K562 (cell line): ENCODE data around the gene IRAK3. TPM values are rescaled to one million over a fixed set of nuclear protein-coding genes. Genes with fewer than 3 reads are reported as not detected.
A peak's percentile ranks its signal among the peaks of the same experiment; 100 is the strongest.

Experiments
- CHCHD3 ChIP-seq: fragments of 250-450 bp; sonication (Bioruptor Pico); IDR thresholded peaks from 2 replicates; pipeline ENCODE4 v2.1.2; 2022; ENCODE audit warnings: mild to moderate bottlenecking
- DNMT1 ChIP-seq: fragments of 450-650 bp; IDR thresholded peaks from 2 replicates; pipeline ENCODE4 v1.6.1; 2016; ENCODE audit warnings: antibody characterized with exemption, mild to moderate bottlenecking
- HSF4 ChIP-seq: fragments of 250-450 bp; sonication (Bioruptor Pico); IDR thresholded peaks from 2 replicates; pipeline ENCODE4 v2.1.2; 2022; ENCODE audit warnings: mild to moderate bottlenecking, moderate library complexity, borderline replicate concordance
- KAT7 ChIP-seq: sonication (generic); formaldehyde crosslinking; IDR thresholded peaks from 2 replicates; pipeline ENCODE4 v1.8.0; 2022; ENCODE audit warnings: missing genetic modification reagents, mild to moderate bottlenecking, borderline replicate concordance
- POLR2AphosphoS2 ChIP-seq: IDR thresholded peaks from 2 replicates; pipeline ENCODE4 v1.6.1; 2012; ENCODE audit warnings: low read length, improper control_type of control experiment
- PRMT5 ChIP-seq: sonication (generic); formaldehyde crosslinking; IDR thresholded peaks from 2 replicates; pipeline ENCODE4 v1.5.0; 2020; ENCODE audit warnings: missing genetic modification reagents
- PTBP1 ChIP-seq: fragments of 200-400 bp; formaldehyde crosslinking; IDR thresholded peaks from 2 replicates; pipeline ENCODE4 v1.6.1; 2017; ENCODE audit warnings: low read depth, low read length
- SIN3B ChIP-seq: fragments of 450-650 bp; IDR thresholded peaks from 2 replicates; pipeline ENCODE4 v1.6.1; 2017; ENCODE audit warnings: low read depth, mild to moderate bottlenecking, moderate library complexity
- SMAD3 ChIP-seq: fragments of 450-650 bp; formaldehyde crosslinking; conservative IDR thresholded peaks from 2 replicates; pipeline ENCODE4 v1.4.0; 2020; ENCODE audit warnings: mild to moderate bottlenecking
- SMARCB1 ChIP-seq: IDR thresholded peaks from 2 replicates; pipeline ENCODE4 v1.6.1; 2011; ENCODE audit warnings: improper control_type of control experiment, low read depth; ENCODE audit not compliant: insufficient read length
- TCF3 ChIP-seq: sonication (generic); formaldehyde crosslinking; IDR thresholded peaks from 2 replicates; pipeline ENCODE4 v1.4.0; 2020; ENCODE audit warnings: mild to moderate bottlenecking, missing genetic modification reagents
- TCF7L2 ChIP-seq: fragments of 150-350 bp; IDR thresholded peaks from 2 replicates; pipeline ENCODE4 v1.6.1; 2016; ENCODE audit warnings: low read depth, mild to moderate bottlenecking, low read length, moderate library complexity
- TRIM24 ChIP-seq, 2 experiments: fragments of 450-650 bp; IDR thresholded peaks; 2 replicates each; pipeline ENCODE4 v1.6.1; 2016
- ZNF311 ChIP-seq: fragments of 250-450 bp; sonication (Bioruptor Pico); IDR thresholded peaks from 2 replicates; pipeline ENCODE4 v1.4.0; 2020; ENCODE audit warnings: mild to moderate bottlenecking, moderate library complexity
- ZNF507 ChIP-seq: conservative IDR thresholded peaks from 2 replicates; pipeline ENCODE4 v1.6.1; 2017; ENCODE audit warnings: missing genetic modification characterization, missing compliant biosample characterization
- ZNF511 ChIP-seq: sonication (generic); formaldehyde crosslinking; IDR thresholded peaks from 2 replicates; pipeline ENCODE4 v1.8.0; 2022; ENCODE audit warnings: mild to moderate bottlenecking, missing genetic modification reagents
- ZNF644 ChIP-seq: fragments of 200-800 bp; sonication (Bioruptor generic); IDR thresholded peaks from 2 replicates; pipeline ENCODE4 v1.6.1; 2016; ENCODE audit warnings: low read depth, missing genetic modification characterization, missing compliant biosample characterization
- ZNF668 ChIP-seq: fragments of 250-450 bp; sonication (Bioruptor Pico); IDR thresholded peaks from 2 replicates; pipeline ENCODE4 v1.8.0; 2022; ENCODE audit warnings: mild to moderate bottlenecking, inconsistent platforms
- ZZZ3 ChIP-seq: fragments of 450-650 bp; IDR thresholded peaks from 2 replicates; pipeline ENCODE4 v1.6.1; 2016; ENCODE audit warnings: antibody characterized with exemption, mild to moderate bottlenecking, moderate library complexity
- polyA plus RNA-seq, 8 experiments: library from polyadenylated mRNA; depleted of rRNA in 4 of 8; stranded (reverse) in 5 of 8; unstranded in 3 of 8; fragments of >200 nt; fragmentation: Nextera tagmentation in 2 of 8; fragmentation: Illumina TruSeq in 1 of 8; extraction: Ambion mirVana in 2 of 8; extraction: Trizol in 1 of 8; gene quantifications; 2 replicates each; pipeline versions ENCODE4 v1.2.1 to v1.2.3, GENCODE V29; 2011 to 2014; ENCODE audit warnings: inconsistent platforms in 1 of 8, missing spikeins in 1 of 8
- total RNA-seq, 7 experiments: library from RNA; depleted of rRNA in 6 of 7; stranded (reverse); fragments of >200 nt in 6 of 7; fragmentation: Illumina TruSeq in 2 of 7; extraction: Trizol in 2 of 7; gene quantifications; 2 replicates each; pipeline versions ENCODE4 v1.2.1 to v1.2.3, GENCODE V29; 2011 to 2021; ENCODE audit warnings: low replicate concordance in 1 of 7
- TF ChIP-seq, protein P1 (sequence below): fragments of 450-650 bp; IDR thresholded peaks from 2 replicates; pipeline ENCODE4 v1.6.1; 2016; ENCODE audit warnings: low read depth, mild to moderate bottlenecking, moderate library complexity
- TF ChIP-seq, protein P2 (sequence below): sonication (generic); formaldehyde crosslinking; IDR thresholded peaks from 2 replicates; pipeline ENCODE4 v1.8.1; 2023; ENCODE audit warnings: mild to moderate bottlenecking, missing genetic modification reagents
- TF ChIP-seq, protein P3 (sequence below): fragments of 250-450 bp; sonication (Bioruptor Pico); IDR thresholded peaks from 2 replicates; pipeline ENCODE4 v1.4.0; 2020; ENCODE audit warnings: mild to moderate bottlenecking, moderate library complexity

Gene IRAK3
- total and polyA plus RNA-seq, 9 of the 15 experiments (the other 6 are each of a cell fraction or from before 2014, with no cell fraction given): 0.06 to 0.09 (median 0.07) TPM; not detected in 6

DNA sequence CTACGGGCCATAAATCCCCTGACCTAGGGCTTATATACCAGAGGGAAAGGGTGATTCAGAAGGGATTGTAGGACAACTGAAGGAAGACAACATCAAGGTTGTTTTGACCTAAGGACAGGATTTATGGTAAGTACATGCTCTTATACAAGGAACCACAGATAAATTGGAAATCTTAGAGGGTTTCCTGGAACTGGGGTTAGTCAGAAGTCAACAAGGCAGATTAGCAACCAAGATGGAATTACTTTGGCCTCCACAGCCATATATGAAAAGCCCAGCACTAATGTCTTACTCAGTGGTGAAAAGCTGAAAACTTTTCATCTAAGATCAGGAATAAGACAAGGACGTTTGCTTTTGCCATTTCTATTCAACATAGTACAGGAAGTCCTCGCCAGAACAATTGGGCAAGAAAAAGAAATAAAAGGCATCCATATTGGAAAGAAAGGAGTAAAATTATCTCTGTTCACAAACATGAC lies 24.6 kb upstream of the IRAK3 start (continued):
- TF ChIP-seq POLR2AphosphoS2 (no peak), CHCHD3 (CRISPR knock-in tag) (no peak), ZNF668 (CRISPR knock-in tag) (0 out of 2 replicates have a peak, but pooled peaks have one; percentile 28), KAT7 (no peak), ZZZ3 (no peak), HSF4 (CRISPR knock-in tag) (peak; percentile 62; the same call in 1 of the 2 replicates), SMAD3 (CRISPR knock-in tag) (peak; percentile 88), DNMT1 (no peak), ZNF511 (CRISPR knock-in tag) (no peak), ZNF311 (peak; percentile 64; the same call in 1 of the 2 replicates), PRMT5 (CRISPR knock-in tag) (no peak), TCF3 (peak; percentile 40; the same call in 1 of the 2 replicates), TCF7L2 (no peak), TRIM24 (IDR thresholded peaks at IDR 0.05) (peak in 1 of 2 experiments; percentile 52; a peak in 2 of 4 replicates), PTBP1 (no peak), ZNF644 (peak; percentile 83), SMARCB1 (no peak), SIN3B (no peak), ZNF507 (tag) (no peak)
- TF ChIP-seq, protein P1, sequence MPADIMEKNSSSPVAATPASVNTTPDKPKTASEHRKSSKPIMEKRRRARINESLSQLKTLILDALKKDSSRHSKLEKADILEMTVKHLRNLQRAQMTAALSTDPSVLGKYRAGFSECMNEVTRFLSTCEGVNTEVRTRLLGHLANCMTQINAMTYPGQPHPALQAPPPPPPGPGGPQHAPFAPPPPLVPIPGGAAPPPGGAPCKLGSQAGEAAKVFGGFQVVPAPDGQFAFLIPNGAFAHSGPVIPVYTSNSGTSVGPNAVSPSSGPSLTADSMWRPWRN: peak; percentile 76
- TF ChIP-seq, protein P2, sequence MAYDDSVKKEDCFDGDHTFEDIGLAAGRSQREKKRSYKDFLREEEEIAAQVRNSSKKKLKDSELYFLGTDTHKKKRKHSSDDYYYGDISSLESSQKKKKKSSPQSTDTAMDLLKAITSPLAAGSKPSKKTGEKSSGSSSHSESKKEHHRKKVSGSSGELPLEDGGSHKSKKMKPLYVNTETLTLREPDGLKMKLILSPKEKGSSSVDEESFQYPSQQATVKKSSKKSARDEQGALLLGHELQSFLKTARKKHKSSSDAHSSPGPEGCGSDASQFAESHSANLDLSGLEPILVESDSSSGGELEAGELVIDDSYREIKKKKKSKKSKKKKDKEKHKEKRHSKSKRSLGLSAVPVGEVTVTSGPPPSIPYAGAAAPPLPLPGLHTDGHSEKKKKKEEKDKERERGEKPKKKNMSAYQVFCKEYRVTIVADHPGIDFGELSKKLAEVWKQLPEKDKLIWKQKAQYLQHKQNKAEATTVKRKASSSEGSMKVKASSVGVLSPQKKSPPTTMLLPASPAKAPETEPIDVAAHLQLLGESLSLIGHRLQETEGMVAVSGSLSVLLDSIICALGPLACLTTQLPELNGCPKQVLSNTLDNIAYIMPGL (CRISPR knock-in tag): no peak
- TF ChIP-seq, protein P3, sequence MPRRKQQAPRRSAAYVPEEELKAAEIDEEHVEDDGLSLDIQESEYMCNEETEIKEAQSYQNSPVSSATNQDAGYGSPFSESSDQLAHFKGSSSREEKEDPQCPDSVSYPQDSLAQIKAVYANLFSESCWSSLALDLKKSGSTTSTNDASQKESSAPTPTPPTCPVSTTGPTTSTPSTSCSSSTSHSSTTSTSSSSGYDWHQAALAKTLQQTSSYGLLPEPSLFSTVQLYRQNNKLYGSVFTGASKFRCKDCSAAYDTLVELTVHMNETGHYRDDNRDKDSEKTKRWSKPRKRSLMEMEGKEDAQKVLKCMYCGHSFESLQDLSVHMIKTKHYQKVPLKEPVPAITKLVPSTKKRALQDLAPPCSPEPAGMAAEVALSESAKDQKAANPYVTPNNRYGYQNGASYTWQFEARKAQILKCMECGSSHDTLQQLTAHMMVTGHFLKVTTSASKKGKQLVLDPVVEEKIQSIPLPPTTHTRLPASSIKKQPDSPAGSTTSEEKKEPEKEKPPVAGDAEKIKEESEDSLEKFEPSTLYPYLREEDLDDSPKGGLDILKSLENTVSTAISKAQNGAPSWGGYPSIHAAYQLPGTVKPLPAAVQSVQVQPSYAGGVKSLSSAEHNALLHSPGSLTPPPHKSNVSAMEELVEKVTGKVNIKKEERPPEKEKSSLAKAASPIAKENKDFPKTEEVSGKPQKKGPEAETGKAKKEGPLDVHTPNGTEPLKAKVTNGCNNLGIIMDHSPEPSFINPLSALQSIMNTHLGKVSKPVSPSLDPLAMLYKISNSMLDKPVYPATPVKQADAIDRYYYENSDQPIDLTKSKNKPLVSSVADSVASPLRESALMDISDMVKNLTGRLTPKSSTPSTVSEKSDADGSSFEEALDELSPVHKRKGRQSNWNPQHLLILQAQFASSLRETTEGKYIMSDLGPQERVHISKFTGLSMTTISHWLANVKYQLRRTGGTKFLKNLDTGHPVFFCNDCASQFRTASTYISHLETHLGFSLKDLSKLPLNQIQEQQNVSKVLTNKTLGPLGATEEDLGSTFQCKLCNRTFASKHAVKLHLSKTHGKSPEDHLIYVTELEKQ (CRISPR knock-in tag): peak; percentile 65; the same call in 1 of the 2 replicates
